Measurements from ENCODE around the gene SH3YL1.

DNA sequence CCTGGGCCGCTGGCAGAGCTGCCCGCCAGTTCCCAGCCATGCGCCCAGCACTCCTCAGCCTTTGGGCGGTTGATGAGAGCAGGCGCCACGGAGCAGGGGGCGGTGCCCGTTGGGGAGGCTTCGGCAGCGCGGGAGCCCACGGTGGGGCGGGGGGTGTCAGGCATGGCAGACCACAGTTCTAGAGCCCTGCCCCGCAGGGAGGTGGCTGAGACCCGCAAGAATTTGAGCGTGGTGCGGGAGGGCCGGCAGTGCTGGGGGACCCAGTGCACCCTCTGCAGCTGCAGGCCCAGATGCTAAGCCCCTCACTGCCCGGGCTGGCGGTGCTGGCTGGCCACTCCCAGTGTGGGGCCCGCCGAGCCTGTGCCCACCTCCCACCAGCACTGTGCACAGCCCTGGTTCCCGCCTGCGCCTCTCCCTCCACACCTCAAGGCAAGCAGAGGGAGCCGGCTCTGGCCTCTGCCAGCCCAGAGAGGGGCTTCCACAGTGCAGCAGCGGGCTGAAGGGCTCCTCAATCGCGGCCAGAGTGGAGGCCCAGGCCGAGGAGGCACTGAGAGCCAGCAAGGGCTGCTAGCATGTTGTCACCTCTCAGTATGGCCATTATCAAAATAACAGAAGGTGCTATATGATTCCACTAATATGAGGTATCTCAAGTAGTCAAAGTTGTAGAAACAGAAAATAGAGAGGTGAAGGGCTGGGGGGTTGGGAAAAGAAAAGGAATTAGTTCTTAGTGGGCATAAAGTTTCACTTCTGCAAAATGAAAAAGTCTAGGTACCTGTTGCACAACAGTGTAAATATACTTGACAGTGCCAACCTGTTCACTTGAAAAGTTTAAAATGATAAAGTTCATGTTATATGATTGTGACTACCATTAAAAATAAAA, 72.3 kb downstream of the SH3YL1 start:
- TF ChIP-seq, protein P1, sequence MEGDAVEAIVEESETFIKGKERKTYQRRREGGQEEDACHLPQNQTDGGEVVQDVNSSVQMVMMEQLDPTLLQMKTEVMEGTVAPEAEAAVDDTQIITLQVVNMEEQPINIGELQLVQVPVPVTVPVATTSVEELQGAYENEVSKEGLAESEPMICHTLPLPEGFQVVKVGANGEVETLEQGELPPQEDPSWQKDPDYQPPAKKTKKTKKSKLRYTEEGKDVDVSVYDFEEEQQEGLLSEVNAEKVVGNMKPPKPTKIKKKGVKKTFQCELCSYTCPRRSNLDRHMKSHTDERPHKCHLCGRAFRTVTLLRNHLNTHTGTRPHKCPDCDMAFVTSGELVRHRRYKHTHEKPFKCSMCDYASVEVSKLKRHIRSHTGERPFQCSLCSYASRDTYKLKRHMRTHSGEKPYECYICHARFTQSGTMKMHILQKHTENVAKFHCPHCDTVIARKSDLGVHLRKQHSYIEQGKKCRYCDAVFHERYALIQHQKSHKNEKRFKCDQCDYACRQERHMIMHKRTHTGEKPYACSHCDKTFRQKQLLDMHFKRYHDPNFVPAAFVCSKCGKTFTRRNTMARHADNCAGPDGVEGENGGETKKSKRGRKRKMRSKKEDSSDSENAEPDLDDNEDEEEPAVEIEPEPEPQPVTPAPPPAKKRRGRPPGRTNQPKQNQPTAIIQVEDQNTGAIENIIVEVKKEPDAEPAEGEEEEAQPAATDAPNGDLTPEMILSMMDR (conservative IDR thresholded peaks at IDR 0.05; ENCODE audit: low read depth, low read length) = no peak
- no peak for TF ChIP-seq EZH2 (IDR thresholded peaks at IDR 0.05; ENCODE audit: low read length, unreplicated experiment)
